ENCODE results near the gene CEP192.

The CEP192 gene

GRCh38 chr18:13026583-13027270 is 35.6 kb downstream of the CEP192 start:
- TF ChIP-seq CTCF (IDR thresholded peaks at IDR 0.05) = no peak

- TF ChIP-seq CTCF (IDR thresholded peaks at IDR 0.05) = no peak
Observed at GRCh38 chr18:13028869-13029268, 37.7 kb downstream of the CEP192 start.

GRCh38 chr18:13032173-13032572 is 41.0 kb downstream of the CEP192 start:
- TF ChIP-seq CTCF (IDR thresholded peaks at IDR 0.05) = no peak

GRCh38 chr18:13035249-13035914 is 44.2 kb downstream of the CEP192 start:
- TF ChIP-seq CTCF (IDR thresholded peaks at IDR 0.05) = no peak

- TF ChIP-seq CTCF (IDR thresholded peaks at IDR 0.05) = no peak
Observed at GRCh38 chr18:13036622-13037320, 45.6 kb downstream of the CEP192 start.

- TF ChIP-seq CTCF (IDR thresholded peaks at IDR 0.05) = no peak
Observed at GRCh38 chr18:13039806-13040205, 48.6 kb downstream of the CEP192 start.

- TF ChIP-seq CTCF (IDR thresholded peaks at IDR 0.05) = no peak
Observed at GRCh38 chr18:13043066-13043465, 51.9 kb downstream of the CEP192 start.
